Stimulated activated CD4-positive, alpha-beta T cell treated with anti-CD3 and anti-CD28 coated beads, Interleukin-1b, Interleukin-23, amount 100 ng/mL, for 48 hours (primary cell): Measurements from ENCODE around the gene PRAF2.

ENCODE experiments used
- DNase-seq: peaks from one replicate; pipeline ENCODE4 v3.0.0-alpha.2; 2020

PRAF2 gene

GRCh38 chrX:49041744-49042580 is 31.8 kb downstream of the PRAF2 start:
- no peak for DNase-seq

GRCh38 chrX:49040376-49040955 is 33.3 kb downstream of the PRAF2 start:
- no peak for DNase-seq

- peak; percentile 44 for DNase-seq
Observed at GRCh38 chrX:49039598-49040375, 34.0 kb downstream of the PRAF2 start.

DNA sequence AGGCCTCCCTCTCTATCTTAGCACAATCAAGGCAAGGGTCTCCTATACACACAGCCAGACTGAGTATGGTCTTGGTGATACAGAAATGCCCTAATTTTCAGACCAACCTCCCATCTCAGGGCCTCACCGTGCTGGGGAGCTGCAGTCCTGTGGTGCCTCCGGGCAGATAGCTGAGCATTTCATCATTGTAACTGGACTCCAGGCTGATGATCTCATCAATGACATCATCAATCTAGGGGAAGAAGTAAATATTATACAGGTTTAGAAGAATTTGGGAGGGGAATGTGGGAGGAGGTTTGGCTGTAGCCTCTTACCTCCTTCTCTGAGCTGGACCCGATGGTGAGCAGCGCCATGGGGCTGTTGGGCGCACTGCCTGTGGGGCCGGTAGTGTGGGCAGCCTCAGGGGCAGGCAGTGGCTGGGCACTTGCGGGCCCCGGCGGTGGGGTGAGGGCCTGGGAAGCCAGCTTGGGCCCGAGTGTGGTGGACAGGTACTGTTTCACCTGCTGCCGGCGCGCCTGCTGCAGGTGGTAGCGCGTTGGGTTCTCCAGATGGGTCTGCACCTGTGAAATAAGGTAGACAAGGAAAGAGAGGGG is 35.8 kb downstream of the PRAF2 start:
- no peak for DNase-seq

DNA sequence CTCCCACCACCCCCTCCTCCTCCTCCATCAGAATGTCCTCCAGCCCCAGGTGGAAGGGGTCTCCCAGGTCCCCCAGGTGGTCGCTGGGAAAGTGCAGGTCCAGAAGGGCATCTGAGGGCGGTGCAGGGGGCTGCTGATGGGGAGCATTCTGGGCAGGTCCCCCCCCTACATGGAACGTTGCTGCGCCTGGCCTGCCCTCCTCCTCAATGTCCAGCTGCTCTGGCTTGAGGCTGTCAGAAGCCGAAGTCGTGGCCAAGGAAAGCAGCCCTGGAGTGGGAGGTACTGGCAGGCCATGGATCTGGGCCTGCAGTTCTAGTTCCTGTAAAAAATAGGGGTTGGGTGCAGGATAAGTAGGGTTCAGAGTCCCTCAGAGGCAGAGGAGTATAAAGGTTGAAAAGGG is 43.5 kb downstream of the PRAF2 start:
- no peak for DNase-seq

DNA sequence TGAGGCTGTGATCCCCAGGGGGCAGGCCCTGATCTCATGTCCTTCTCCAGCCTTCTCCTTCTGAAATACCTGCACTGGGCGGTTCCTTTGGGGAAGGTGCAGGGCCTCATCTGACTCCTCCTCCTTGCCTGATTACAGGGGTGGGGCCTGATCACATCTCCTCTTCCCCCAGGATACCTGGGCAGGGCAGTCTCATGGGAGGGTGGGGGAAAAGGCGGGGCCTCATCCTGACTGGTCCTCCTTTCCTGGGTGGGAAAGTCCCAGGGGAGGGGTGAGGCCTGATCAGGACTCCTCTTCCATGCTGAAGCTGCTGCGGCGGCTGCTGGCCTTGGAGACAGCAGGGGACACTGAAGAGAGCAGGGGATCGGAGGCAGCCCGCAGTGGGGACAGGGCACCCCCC is 43.9 kb downstream of the PRAF2 start:
- no peak for DNase-seq
